H9 (cell line): ENCODE data around the gene PXDN. TPM values are rescaled to one million over a fixed set of nuclear protein-coding genes. Genes with fewer than 3 reads are reported as not detected.

Experiments
- DNase-seq: peaks from one replicate; pipeline ENCODE4 v3.0.0-alpha.2; 2017
- H2AFZ ChIP-seq: one replicate; pipeline ENCODE4 v1.6.1; 2013; ENCODE audit warnings: mild to moderate bottlenecking, low read length, control low read depth, moderate library complexity
- H2AK5ac ChIP-seq: 2 replicates; pipeline ENCODE4 v1.6.1; 2013; ENCODE audit warnings: low read length, control low read depth, mixed read lengths; ENCODE audit not compliant: insufficient read length
- H2BK120ac ChIP-seq: one replicate; pipeline ENCODE4 v1.6.1; 2013; ENCODE audit warnings: low read depth, mild to moderate bottlenecking, low read length, control low read depth, inconsistent platforms; ENCODE audit not compliant: poor library complexity, severe bottlenecking
- H2BK12ac ChIP-seq: 2 replicates; pipeline ENCODE4 v1.6.1; 2013; ENCODE audit warnings: low read length, control low read depth, mixed read lengths, low read depth; ENCODE audit not compliant: insufficient read length
- H2BK15ac ChIP-seq: 2 replicates; pipeline ENCODE4 v1.6.1; 2013; ENCODE audit warnings: low read depth, low read length, control low read depth
- H2BK20ac ChIP-seq: one replicate; pipeline ENCODE4 v1.6.1; 2013; ENCODE audit warnings: low read depth, mild to moderate bottlenecking, low read length, control low read depth, inconsistent platforms; ENCODE audit not compliant: poor library complexity, severe bottlenecking
- H2BK5ac ChIP-seq: 2 replicates; pipeline ENCODE4 v1.6.1; 2013; ENCODE audit warnings: low read length, control low read depth, mixed read lengths; ENCODE audit not compliant: insufficient read length
- H3K14ac ChIP-seq: 2 replicates; pipeline ENCODE4 v1.6.1; 2013; ENCODE audit warnings: low read length, control low read depth; ENCODE audit not compliant: insufficient read depth
- H3K18ac ChIP-seq: 2 replicates; pipeline ENCODE4 v1.6.1; 2013; ENCODE audit warnings: low read depth, mild to moderate bottlenecking, mixed read lengths, low read length, control low read depth; ENCODE audit not compliant: insufficient read length
- H3K23ac ChIP-seq: 2 replicates; pipeline ENCODE4 v1.6.1; 2013; ENCODE audit warnings: low read length, control low read depth, mixed read lengths, low read depth; ENCODE audit not compliant: insufficient read length
- H3K23me2 ChIP-seq: 2 replicates; pipeline ENCODE4 v1.6.1; 2013; ENCODE audit warnings: low read depth, mild to moderate bottlenecking, mixed read lengths, low read length, control low read depth; ENCODE audit not compliant: insufficient read length, poor library complexity, severe bottlenecking
- H3K27ac ChIP-seq: 2 replicates; pipeline ENCODE4 v1.5.1; 2013; ENCODE audit warnings: low read length, control low read depth, mixed read lengths, low read depth; ENCODE audit not compliant: insufficient read length
- H3K27me3 ChIP-seq: 2 replicates; pipeline ENCODE4 v1.6.1; 2013; ENCODE audit warnings: low read length, control low read depth, inconsistent platforms; ENCODE audit not compliant: insufficient read depth
- H3K4ac ChIP-seq: 2 replicates; pipeline ENCODE4 v1.6.1; 2013; ENCODE audit warnings: low read depth, mild to moderate bottlenecking, control low read depth, inconsistent platforms, low read length, moderate library complexity
- H3K4me1 ChIP-seq: 2 replicates; pipeline ENCODE4 v1.6.1; 2013; ENCODE audit warnings: low read length, control low read depth, inconsistent platforms; ENCODE audit not compliant: insufficient read depth
- H3K4me2 ChIP-seq: 2 replicates; pipeline ENCODE4 v1.6.1; 2013; ENCODE audit warnings: low read length, control low read depth, mixed read lengths; ENCODE audit not compliant: insufficient read length, insufficient read depth
- H3K56ac ChIP-seq: 2 replicates; pipeline ENCODE4 v1.6.1; 2013; ENCODE audit warnings: low read depth, mild to moderate bottlenecking, mixed read lengths, low read length, control low read depth; ENCODE audit not compliant: insufficient read length
- H3K79me1 ChIP-seq: 2 replicates; pipeline ENCODE4 v1.6.1; 2013; ENCODE audit warnings: low read depth, mild to moderate bottlenecking, moderate library complexity, low read length, control low read depth, inconsistent platforms; ENCODE audit not compliant: insufficient read depth, poor library complexity, severe bottlenecking
- H3K79me2 ChIP-seq: 2 replicates; pipeline ENCODE4 v1.6.1; 2013; ENCODE audit warnings: low read length, control low read depth, inconsistent platforms; ENCODE audit not compliant: insufficient read depth
- H3K9ac ChIP-seq: 2 replicates; pipeline ENCODE4 v1.6.1; 2013; ENCODE audit warnings: low read length, control low read depth, mixed read lengths; ENCODE audit not compliant: insufficient read length; ENCODE audit errors: extremely low read depth
- H3K9me3 ChIP-seq: one replicate; pipeline ENCODE4 v1.6.1; 2013; ENCODE audit warnings: low read depth, low read length, inconsistent platforms; ENCODE audit not compliant: control insufficient read depth
- H3T11ph ChIP-seq: one replicate; pipeline ENCODE4 v1.6.1; 2013; ENCODE audit warnings: mild to moderate bottlenecking, low read length, control low read depth, inconsistent platforms
- H4K20me1 ChIP-seq: one replicate; pipeline ENCODE4 v1.6.1; 2013; ENCODE audit not compliant: control insufficient read depth, insufficient read length, insufficient read depth
- H4K5ac ChIP-seq: 2 replicates; pipeline ENCODE4 v1.6.1; 2013; ENCODE audit warnings: low read depth, mild to moderate bottlenecking, mixed read lengths, low read length, control low read depth; ENCODE audit not compliant: insufficient read length
- H4K8ac ChIP-seq: replicated peaks from 2 replicates; pipeline ENCODE4 v1.6.1; 2013; ENCODE audit warnings: low read length, control low read depth, mixed read lengths, low read depth; ENCODE audit not compliant: insufficient read length
- H4K91ac ChIP-seq: 2 replicates; pipeline ENCODE4 v1.6.1; 2013; ENCODE audit warnings: low read depth, mild to moderate bottlenecking, moderate library complexity, mixed read lengths, low read length, control low read depth; ENCODE audit not compliant: insufficient read length
- H3K27ac Mint-ChIP-seq, 3 experiments: 2 replicates in 2 of 3; 3 replicates in 1 of 3; pipeline ENCODE4 v1.8.0; 2020 to 2021; ENCODE audit warnings: mixed read lengths in 3 of 3, mild to moderate bottlenecking in 1 of 3, moderate library complexity in 1 of 3
- H3K27me3 Mint-ChIP-seq: 2 replicates; pipeline ENCODE4 v1.8.0; 2021; ENCODE audit warnings: low read depth, mild to moderate bottlenecking, moderate library complexity, mixed read lengths
- H3K36me3 Mint-ChIP-seq, 3 experiments: 2 replicates in 2 of 3; 3 replicates in 1 of 3; pipeline ENCODE4 v1.8.0; 2020 to 2021; ENCODE audit warnings: low read depth in 3 of 3, mixed read lengths in 3 of 3; ENCODE audit not compliant: insufficient read depth in 1 of 3
- H3K4me1 Mint-ChIP-seq, 2 experiments: 2 replicates each; pipeline ENCODE4 v1.8.0; 2020; ENCODE audit warnings: mixed read lengths in 2 of 2
- H3K4me3 Mint-ChIP-seq, 2 experiments: 2 replicates in 1 of 2; 3 replicates in 1 of 2; pipeline ENCODE4 v1.8.0; 2020 to 2021; ENCODE audit warnings: mild to moderate bottlenecking in 2 of 2, mixed read lengths in 2 of 2, moderate library complexity in 1 of 2
- H3K9me3 Mint-ChIP-seq, 2 experiments: 2 replicates in 1 of 2; 3 replicates in 1 of 2; pipeline ENCODE4 v1.8.0; 2020; ENCODE audit warnings: mild to moderate bottlenecking in 2 of 2, mixed read lengths in 2 of 2, moderate library complexity in 1 of 2
- WGBS: extraction: QIAGEN DNeasy Blood & Tissue Kit; methylation state at CpG from one replicate; pipeline ENCODE4 v1.1.7; 2013; ENCODE audit warnings: missing lambda C conversion rate, low lambda C conversion rate, mixed read lengths; ENCODE audit not compliant: insufficient read length; ENCODE audit errors: extremely low coverage; 5-methylcytosine and 5-hydroxymethylcytosine counted together
- total RNA-seq: library from RNA; stranded (reverse); gene quantifications from 2 replicates; pipeline ENCODE4 v1.2.1, GENCODE V29; 2021
- TF ChIP-seq, protein P1 (sequence below): fragments of 200-600 bp; sonication (generic); conservative IDR thresholded peaks from 3 replicates; pipeline ENCODE4 v1.8.0; 2021; ENCODE audit warnings: antibody characterized with exemption, mild to moderate bottlenecking

Gene PXDN
- total RNA-seq, 1 experiment from 2014 or later: 146 TPM

GRCh38 chr2:1709335-1709605 lies 35.0 kb downstream of the PXDN start:
- Histone ChIP-seq H3T11ph (no peak overlapping the region), H2BK15ac (no peak overlapping the region), H2AK5ac (no peak overlapping the region), H3K79me1 (peaks cover 3% of the 10 kb centered on the region), H4K8ac (no peak overlapping the region), H3K4me1 (peaks cover 4% of the 10 kb centered on the region; the same call in 1 of the 2 replicates), H2BK20ac (no peak overlapping the region), H4K5ac (no peak overlapping the region), H3K18ac (no peak overlapping the region), H2BK12ac (no peak overlapping the region), H3K79me2 (peaks cover 2% of the 10 kb centered on the region; the same call in 1 of the 2 replicates), H3K14ac (no peak overlapping the region), H3K23me2 (no peaks in the 10 kb centered on the region), H2BK5ac (no peak overlapping the region), H3K27me3 (no peaks in the 10 kb centered on the region), H3K4me2 (no peak overlapping the region), H3K9ac (no peak overlapping the region), H2BK120ac (no peak overlapping the region), H2AFZ (no peak overlapping the region), H4K20me1 (peaks cover 4% of the 10 kb centered on the region), H3K27ac (no peak overlapping the region), H3K56ac (no peak overlapping the region), H3K23ac (no peak overlapping the region), H3K4ac (no peak overlapping the region), H3K9me3 (no peaks in the 10 kb centered on the region), H4K91ac (no peak overlapping the region)
- no peak for DNase-seq
- H3K9me3 Mint-ChIP-seq: no peaks in the 10 kb centered on the region; a peak in 1 of 5 replicates
- H3K4me3 Mint-ChIP-seq: no peak overlapping the region; a peak in 1 of 5 replicates
- WGBS: no CpG with 5 or more reads among the region's 8 CpGs
- H3K27me3 Mint-ChIP-seq: peaks cover 3% of the 10 kb centered on the region
- H3K27ac Mint-ChIP-seq: no peak overlapping the region; a peak in 1 of 7 replicates
- TF ChIP-seq, protein P1, sequence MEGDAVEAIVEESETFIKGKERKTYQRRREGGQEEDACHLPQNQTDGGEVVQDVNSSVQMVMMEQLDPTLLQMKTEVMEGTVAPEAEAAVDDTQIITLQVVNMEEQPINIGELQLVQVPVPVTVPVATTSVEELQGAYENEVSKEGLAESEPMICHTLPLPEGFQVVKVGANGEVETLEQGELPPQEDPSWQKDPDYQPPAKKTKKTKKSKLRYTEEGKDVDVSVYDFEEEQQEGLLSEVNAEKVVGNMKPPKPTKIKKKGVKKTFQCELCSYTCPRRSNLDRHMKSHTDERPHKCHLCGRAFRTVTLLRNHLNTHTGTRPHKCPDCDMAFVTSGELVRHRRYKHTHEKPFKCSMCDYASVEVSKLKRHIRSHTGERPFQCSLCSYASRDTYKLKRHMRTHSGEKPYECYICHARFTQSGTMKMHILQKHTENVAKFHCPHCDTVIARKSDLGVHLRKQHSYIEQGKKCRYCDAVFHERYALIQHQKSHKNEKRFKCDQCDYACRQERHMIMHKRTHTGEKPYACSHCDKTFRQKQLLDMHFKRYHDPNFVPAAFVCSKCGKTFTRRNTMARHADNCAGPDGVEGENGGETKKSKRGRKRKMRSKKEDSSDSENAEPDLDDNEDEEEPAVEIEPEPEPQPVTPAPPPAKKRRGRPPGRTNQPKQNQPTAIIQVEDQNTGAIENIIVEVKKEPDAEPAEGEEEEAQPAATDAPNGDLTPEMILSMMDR: no peak
- peaks cover 40 to 43% of the 10 kb centered on the region in 2 experiments for H3K4me1 Mint-ChIP-seq
- peaks cover 0 to 2% (median 0%) of the 10 kb centered on the region in 3 experiments; a peak in 3 of 7 replicates for H3K36me3 Mint-ChIP-seq
